ENCODE measurements around the gene ZNF678. TPM values are rescaled to one million over a fixed set of nuclear protein-coding genes. Genes with fewer than 3 reads are reported as not detected.

Gene ZNF678
- 1.2 to 1.7 TPM (median 1.6 TPM) in 5 replicates for total RNA-seq (2022; extraction: Qiagen RNA extraction)

DNA sequence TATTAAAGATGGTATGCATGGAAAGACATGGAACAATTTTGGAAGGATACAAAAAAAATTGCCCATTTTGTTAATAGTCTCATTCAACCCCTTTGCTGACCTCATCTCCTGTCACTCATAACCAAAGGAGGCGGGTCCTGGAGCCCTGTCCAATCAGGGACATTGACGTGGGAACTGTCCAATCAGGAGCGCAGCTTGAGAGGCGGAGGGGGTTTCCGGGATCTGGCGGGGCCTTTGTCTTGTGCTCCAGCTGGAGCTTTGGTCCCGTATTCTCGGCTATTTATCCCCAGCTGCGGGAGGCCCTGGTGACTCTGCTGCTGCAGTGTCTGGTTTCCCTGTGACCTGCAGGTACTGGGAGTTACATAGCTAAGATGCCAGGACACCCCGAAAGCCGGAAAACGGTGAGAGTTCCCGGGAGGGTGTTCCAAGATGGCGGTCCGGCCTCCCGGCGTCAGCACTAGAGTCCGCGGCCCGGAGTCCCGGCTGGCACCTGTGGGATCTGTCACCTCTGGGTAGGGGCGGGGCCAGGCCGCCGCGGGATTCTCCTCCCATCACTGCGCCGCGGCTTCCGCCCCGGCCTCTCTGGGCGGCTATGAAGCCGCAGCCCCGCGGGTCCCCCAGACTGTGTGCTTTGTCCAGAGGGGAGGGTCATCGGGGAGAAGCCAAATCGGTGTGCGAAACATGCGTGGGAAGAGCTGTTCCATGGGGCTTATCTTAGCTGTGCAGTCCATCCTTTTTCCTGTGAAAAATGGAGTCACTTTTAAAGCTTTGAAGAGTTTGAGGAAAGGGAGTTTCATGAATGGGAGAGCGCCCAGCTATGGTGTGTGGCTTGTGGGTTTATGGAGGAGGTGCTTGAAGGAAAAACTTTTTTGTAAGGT, at the start of gene ZNF678:
Gene ZNF678 (plus strand): TSS at position 233 of the 878 bp plus-strand sequence. CDS start 87,436 bp downstream, outside the sequence.

Other genes starting within 250 kb of the ZNF678 start
- gene CDC42BPA, start 245.1 kb upstream of the ZNF678 start, total RNA-seq (2022; extraction: Qiagen RNA extraction) = 8.7 to 12.8 TPM (median 11.4 TPM) in 5 replicates
- gene JMJD4, start 171.7 kb downstream of the ZNF678 start, total RNA-seq (2022; extraction: Qiagen RNA extraction) = 24.5 to 29.3 TPM (median 26.5 TPM) in 5 replicates
- 25.6 to 29.5 TPM (median 27.3 TPM) in 5 replicates for gene SNAP47, start 171.9 kb downstream of the ZNF678 start, total RNA-seq (2022; extraction: Qiagen RNA extraction)

Measured in A549 treated with dexamethasone at 1 μM for 4 hours (cell line).